ENCODE results near the gene SPATC1L.

The SPATC1L gene

GRCh38 chr21:46152927-46153246 is 31.4 kb downstream of the SPATC1L start:
- DNase-seq (ENCODE audit: low read depth, low spot score), result no peak
- H3K4me3 ChIP-seq (ENCODE audit: low read depth, low read length), result no peak overlapping the region
- TF ChIP-seq, protein P1, sequence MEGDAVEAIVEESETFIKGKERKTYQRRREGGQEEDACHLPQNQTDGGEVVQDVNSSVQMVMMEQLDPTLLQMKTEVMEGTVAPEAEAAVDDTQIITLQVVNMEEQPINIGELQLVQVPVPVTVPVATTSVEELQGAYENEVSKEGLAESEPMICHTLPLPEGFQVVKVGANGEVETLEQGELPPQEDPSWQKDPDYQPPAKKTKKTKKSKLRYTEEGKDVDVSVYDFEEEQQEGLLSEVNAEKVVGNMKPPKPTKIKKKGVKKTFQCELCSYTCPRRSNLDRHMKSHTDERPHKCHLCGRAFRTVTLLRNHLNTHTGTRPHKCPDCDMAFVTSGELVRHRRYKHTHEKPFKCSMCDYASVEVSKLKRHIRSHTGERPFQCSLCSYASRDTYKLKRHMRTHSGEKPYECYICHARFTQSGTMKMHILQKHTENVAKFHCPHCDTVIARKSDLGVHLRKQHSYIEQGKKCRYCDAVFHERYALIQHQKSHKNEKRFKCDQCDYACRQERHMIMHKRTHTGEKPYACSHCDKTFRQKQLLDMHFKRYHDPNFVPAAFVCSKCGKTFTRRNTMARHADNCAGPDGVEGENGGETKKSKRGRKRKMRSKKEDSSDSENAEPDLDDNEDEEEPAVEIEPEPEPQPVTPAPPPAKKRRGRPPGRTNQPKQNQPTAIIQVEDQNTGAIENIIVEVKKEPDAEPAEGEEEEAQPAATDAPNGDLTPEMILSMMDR (IDR thresholded peaks at IDR 0.05; ENCODE audit: low read depth, low read length), result no peak
- in situ Hi-C loops (cut with HindIII; ENCODE audit: low sequenced_read_pairs), result no loop called here

- no peak for DNase-seq (ENCODE audit: low read depth, low spot score)
- in situ Hi-C loops (cut with HindIII; ENCODE audit: low sequenced_read_pairs), result no loop called here
- H3K4me3 ChIP-seq (ENCODE audit: low read depth, low read length), result no peak overlapping the region
- TF ChIP-seq, protein P1 (IDR thresholded peaks at IDR 0.05; ENCODE audit: low read depth, low read length), result no peak
Measured at GRCh38 chr21:46151989-46152926, 32.0 kb downstream of the SPATC1L start.

DNA sequence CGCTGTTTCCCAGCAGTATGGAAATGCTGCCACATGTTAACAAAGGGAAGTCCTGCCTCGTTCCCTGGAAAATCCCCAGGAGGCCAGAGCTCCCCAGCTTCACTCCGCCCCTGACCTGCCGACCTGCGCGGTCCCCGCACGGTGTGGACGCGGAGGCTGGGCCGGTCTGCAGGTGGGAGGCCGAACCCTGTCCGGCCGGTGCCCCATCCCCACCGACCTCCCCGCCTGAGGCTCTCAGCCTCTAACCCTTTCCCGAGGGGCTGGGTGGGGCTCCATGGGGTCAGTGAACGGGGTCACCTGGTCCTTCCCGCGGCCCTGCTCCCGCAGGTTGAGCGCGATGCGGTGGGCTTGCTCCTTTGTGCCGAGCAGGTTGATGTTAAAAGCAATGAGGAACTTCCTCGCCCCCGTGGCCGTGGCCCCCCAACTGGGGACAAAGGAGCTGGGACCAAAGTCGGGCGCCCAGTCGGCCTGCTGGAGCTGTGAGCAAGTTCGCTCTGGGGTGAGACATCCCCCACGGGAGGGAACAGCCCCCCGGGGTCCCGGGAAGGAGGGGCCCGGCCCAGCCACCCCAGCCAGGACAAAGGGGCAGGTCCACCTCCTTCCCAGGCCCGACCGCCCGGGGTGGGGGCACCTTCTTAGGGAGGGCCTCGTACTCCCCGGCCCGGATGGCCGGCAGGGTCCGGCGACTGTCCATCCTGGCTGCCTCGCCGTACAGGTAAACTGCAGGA is 32.8 kb downstream of the SPATC1L start:
- no peak for DNase-seq (ENCODE audit: low read depth, low spot score)
- in situ Hi-C loops (cut with HindIII; ENCODE audit: low sequenced_read_pairs), result no loop called here

DNA sequence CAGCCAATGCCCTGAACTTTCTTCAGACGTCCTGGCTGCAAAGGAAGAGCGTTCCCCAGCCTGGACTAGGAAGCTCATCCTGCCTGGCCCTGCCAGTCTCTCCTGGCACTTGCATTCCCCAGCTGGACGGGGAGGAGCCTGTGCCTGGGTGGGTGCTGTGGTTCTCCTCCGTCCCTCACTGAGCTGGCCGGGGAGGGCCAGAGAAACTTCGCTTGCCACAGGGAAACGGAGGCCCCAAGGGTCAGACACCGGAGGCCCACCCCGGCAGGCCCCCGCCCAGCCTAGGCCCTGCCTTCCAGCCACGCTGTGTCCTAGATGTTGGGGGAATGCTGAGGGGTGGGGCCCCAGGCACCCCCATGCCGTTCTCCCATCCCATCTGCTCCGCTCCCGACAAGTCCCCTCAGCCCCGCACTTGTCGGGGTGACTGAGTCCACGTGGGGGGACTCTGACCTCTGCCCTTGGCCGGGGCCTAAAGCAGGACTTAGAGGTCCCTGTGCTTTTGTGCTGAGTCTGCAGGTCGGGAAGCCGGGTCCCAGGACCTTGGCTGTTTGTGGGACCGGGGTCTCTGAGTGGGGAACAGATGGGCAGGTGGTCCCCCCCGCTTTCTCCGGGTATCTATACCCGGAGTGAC is 33.7 kb downstream of the SPATC1L start:
- DNase-seq (ENCODE audit: low read depth, low spot score), result no peak
- no peak overlapping the region for H3K4me3 ChIP-seq (ENCODE audit: low read depth, low read length)
- TF ChIP-seq, protein P1 (IDR thresholded peaks at IDR 0.05; ENCODE audit: low read depth, low read length), result no peak
- in situ Hi-C loops (cut with HindIII; ENCODE audit: low sequenced_read_pairs), result no loop called here

More for the DNA sequence above, 32.8 kb downstream of the SPATC1L start:
- H3K4me3 ChIP-seq (ENCODE audit: low read depth, low read length), result no peak overlapping the region
- TF ChIP-seq, protein P1 (IDR thresholded peaks at IDR 0.05; ENCODE audit: low read depth, low read length), result no peak

- no peak for DNase-seq (ENCODE audit: low read depth, low spot score)
- TF ChIP-seq, protein P1 (IDR thresholded peaks at IDR 0.05; ENCODE audit: low read depth, low read length), result no peak
- H3K4me3 ChIP-seq (ENCODE audit: low read depth, low read length), result no peak overlapping the region
- in situ Hi-C loops (cut with HindIII; ENCODE audit: low sequenced_read_pairs), result no loop called here
Measured at GRCh38 chr21:46150073-46150472, 34.2 kb downstream of the SPATC1L start.

DNA sequence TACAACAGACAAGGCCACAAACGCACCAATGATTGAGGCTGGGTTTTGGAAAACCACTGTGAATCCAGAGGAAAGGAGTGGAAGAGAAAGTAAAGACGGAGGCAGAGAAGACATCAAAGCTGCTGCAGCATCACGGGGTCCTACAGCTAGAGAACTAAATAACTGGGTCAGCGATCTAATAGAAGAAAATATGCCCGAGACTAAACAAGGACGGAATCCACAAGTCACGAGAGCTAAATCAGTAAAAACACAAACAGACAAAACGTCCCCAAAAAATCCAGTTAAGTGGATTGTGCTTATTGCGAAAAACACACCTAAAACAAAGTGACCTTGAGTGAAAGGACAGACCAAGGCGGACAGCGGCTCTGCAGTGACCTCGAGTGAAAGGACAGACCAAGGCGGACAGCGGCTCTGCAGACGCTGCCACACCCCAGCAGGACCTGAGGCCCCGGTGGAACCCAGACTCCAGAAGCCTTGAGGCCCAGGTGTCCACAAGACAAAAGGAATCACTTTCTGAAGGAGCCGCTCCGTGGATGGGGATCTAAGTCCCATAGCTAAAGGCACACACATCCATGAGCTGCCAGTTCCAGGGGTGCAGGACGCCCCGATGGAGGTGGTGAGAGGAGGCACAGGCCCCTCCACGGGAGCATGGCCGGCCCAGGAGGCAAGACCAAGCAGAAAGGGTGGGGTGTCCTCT is 34.9 kb downstream of the SPATC1L start:
- DNase-seq (ENCODE audit: low read depth, low spot score), result no peak
- TF ChIP-seq, protein P1 (IDR thresholded peaks at IDR 0.05; ENCODE audit: low read depth, low read length), result no peak
- in situ Hi-C loops (cut with HindIII; ENCODE audit: low sequenced_read_pairs), result no loop called here
- H3K4me3 ChIP-seq (ENCODE audit: low read depth, low read length), result no peak overlapping the region
